Vagina (tissue), 2 donors: ENCODE measurements around the gene PLXNA1.

ENCODE experiments used
- POLR2A ChIP-seq, 2 donors: fragments of 450-650 bp; IDR thresholded peaks; one replicate each; pipeline ENCODE4 v1.6.1; 2017; ENCODE audit warnings: antibody characterized with exemption in 2 of 2, mild to moderate bottlenecking in 2 of 2, moderate library complexity in 2 of 2
- TF ChIP-seq, protein P1 (sequence below), 3 experiments: fragments of 450-650 bp in 2 of 3; fragments of 200-600 bp in 1 of 3; sonication (generic) in 1 of 3; IDR thresholded peaks; one replicate each; pipeline ENCODE4 v1.5.1; 2017 to 2019; ENCODE audit warnings: antibody characterized with exemption in 3 of 3, mild to moderate bottlenecking in 2 of 3, moderate library complexity in 2 of 3

DNA sequence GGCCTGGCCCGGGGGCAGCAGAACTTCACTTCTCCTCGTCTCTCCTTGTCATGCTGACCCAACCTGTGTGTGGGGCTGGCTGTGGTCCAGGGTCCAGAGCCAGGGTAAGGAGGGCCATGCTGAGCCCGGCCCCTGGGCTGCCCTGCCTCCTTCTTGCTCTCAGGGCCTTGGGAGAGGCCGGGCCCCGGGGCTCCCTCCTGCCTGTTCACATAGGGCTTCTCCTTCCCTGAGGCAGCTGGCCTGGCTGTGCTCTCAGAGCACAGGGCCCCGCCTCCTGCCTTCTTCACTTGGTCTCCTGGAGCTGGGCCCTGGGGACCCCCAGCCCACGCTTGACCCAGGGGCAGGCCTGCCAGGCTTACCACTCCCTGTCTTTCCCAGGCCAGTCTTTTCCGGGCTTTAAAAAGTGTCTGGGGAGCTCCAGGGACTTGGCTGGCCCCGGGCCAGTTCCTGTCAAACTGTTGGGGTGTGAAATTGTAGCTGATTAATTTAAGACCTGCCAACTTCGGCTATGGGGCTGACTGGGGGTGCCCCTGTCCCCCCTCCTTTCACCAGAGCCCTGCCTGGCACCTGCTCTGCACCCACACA, 11.8 kb downstream of the PLXNA1 start:
- TF ChIP-seq, protein P1, sequence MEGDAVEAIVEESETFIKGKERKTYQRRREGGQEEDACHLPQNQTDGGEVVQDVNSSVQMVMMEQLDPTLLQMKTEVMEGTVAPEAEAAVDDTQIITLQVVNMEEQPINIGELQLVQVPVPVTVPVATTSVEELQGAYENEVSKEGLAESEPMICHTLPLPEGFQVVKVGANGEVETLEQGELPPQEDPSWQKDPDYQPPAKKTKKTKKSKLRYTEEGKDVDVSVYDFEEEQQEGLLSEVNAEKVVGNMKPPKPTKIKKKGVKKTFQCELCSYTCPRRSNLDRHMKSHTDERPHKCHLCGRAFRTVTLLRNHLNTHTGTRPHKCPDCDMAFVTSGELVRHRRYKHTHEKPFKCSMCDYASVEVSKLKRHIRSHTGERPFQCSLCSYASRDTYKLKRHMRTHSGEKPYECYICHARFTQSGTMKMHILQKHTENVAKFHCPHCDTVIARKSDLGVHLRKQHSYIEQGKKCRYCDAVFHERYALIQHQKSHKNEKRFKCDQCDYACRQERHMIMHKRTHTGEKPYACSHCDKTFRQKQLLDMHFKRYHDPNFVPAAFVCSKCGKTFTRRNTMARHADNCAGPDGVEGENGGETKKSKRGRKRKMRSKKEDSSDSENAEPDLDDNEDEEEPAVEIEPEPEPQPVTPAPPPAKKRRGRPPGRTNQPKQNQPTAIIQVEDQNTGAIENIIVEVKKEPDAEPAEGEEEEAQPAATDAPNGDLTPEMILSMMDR (IDR thresholded peaks at IDR 0.05), result no peak
- no peak for TF ChIP-seq POLR2A (IDR thresholded peaks at IDR 0.05)
